KOPT-K1 (cell line): ENCODE results near the gene SPO11.
"Not testable (repeated sequence)": the region's sequence is repeated elsewhere in the genome, so short reads cannot be mapped to it uniquely, and the experiment has no call there.

ENCODE experiments used
- H3K27ac ChIP-seq: fragments of 200-600 bp; sonication (generic); 2 replicates; pipeline ENCODE4 v1.5.1; 2016; ENCODE audit warnings: antibody characterized with exemption, mild to moderate bottlenecking, low read depth, low read length; ENCODE audit not compliant: poor library complexity, severe bottlenecking
- H3K36me3 ChIP-seq: fragments of 200-600 bp; sonication (generic); 2 replicates; pipeline ENCODE4 v1.5.1; 2017; ENCODE audit warnings: antibody characterized with exemption, mild to moderate bottlenecking, low read length, moderate library complexity; ENCODE audit not compliant: insufficient read depth
- H3K9me3 ChIP-seq: fragments of 200-600 bp; sonication (generic); 2 replicates; pipeline ENCODE4 v1.5.1; 2017; ENCODE audit warnings: antibody characterized with exemption, low read length, mild to moderate bottlenecking; ENCODE audit not compliant: insufficient read depth, poor library complexity, severe bottlenecking

Gene SPO11

GRCh38 chr20:57347393-57347792, 17.8 kb downstream of the SPO11 start:
- Histone ChIP-seq H3K9me3 (no peaks in the 10 kb centered on the region), H3K36me3 (no peaks in the 10 kb centered on the region; the same call in 1 of the 2 replicates), H3K27ac (no peak overlapping the region)

- H3K27ac ChIP-seq, H3K36me3 ChIP-seq, H3K9me3 ChIP-seq: not testable (repeated sequence)
These were observed 18.8 kb downstream of the SPO11 start for GRCh38 chr20:57348200-57348921.

- not testable (repeated sequence) for H3K36me3 ChIP-seq, H3K27ac ChIP-seq, H3K9me3 ChIP-seq
These were observed 19.4 kb downstream of the SPO11 start for GRCh38 chr20:57348922-57349574.

DNA sequence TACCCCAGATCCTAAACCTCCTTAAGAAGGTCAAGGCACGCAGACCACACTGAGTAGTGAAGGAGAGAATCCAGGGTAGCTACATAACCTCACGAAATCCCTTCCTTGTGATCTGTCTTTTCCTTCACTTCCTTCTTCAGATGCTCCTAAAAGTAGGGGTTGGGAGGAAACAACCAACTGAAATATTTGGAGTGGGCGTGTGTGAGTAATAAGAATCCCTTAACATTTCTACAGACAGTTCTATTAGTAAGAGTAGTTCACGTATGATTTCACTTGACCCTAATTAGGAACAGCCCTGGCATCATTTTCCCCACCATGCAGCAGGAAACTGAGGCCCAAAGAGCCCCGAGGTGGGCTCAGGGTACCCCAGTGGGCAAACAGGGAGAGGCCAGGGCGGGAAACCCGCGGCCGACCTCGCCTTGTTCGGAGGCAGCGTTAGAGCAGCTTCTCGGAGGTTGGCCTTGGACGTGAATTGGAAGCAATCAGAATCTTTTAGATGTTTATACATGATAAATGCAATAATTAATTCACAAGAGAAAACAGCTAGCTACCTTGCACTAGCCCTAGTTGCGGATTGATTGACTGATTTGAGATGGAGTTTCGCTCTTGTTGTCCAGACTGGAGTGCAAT, 20.6 kb downstream of the SPO11 start:
- Histone ChIP-seq H3K36me3 (no peaks in the 10 kb centered on the region; the same call in none of the 2 replicates), H3K27ac (no peak overlapping the region)

DNA sequence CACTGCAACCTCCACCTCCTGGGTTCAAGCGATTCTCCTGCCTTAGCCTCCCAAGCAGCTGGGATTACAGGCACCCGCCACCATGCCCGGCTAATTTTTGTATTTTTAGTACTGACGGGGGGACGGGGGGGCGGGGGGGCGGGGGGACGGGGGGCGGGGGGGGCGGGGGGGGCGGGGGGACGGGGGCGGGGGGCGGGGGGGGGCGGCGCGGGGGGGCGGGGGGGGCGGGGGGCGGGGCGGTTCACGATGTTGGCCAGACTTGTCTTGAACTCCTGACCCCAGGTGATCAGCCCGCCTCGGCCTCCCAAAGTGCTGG, 21.1 kb downstream of the SPO11 start:
- H3K9me3 ChIP-seq, H3K36me3 ChIP-seq: not testable (repeated sequence)
- H3K27ac ChIP-seq = peak overlapping the region; percentile 83

More for the DNA sequence above, 20.6 kb downstream of the SPO11 start:
- H3K9me3 ChIP-seq = no peaks in the 10 kb centered on the region

DNA sequence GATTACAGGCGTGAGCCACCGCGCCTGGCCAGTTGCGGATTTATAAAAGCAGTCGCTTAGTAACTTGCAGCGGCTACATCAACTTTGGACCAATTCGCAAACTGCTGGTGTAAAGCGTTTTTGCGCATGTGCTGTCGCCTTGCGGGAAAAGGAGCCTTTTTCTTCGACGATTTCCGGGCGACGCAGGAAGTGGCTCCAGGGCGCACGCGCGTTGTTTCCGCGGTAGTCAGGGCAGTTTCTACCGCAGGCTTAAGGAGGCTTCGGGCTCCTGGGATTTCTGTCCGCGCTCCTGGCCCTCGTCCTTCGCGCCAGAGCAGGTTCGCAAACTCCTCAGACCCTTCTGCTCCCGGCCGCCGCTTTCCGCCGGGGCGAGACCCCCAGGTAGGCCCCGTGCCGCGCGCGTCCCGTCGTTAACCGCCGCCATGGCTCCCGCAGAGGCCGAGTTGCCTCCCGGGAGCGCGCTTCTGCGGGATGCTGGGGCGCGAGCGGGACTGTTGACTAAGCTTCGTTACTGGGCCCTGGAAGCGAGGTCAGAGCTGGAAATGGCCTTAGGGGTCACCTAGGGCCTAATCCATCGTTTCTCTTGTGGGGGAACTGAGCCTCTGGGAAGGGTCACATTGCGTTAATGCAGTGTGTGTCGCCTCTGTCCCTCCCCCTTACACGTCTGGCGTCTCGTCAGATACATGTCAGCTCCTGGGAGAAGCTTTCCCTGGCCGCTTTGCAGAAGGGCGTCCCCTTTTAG, 21.6 kb downstream of the SPO11 start, which contains the start of gene RAE1:
TSS of gene RAE1 (plus strand) at position 214 of the 742 bp plus-strand sequence. CDS start 2,784 bp downstream, outside the sequence.
- peak within 1 kb of the TSS; percentile 83 for H3K27ac ChIP-seq
- no peaks in the 10 kb centered on the region; the same call in none of the 2 replicates for H3K36me3 ChIP-seq
- H3K9me3 ChIP-seq = no peaks in the 10 kb centered on the region

DNA sequence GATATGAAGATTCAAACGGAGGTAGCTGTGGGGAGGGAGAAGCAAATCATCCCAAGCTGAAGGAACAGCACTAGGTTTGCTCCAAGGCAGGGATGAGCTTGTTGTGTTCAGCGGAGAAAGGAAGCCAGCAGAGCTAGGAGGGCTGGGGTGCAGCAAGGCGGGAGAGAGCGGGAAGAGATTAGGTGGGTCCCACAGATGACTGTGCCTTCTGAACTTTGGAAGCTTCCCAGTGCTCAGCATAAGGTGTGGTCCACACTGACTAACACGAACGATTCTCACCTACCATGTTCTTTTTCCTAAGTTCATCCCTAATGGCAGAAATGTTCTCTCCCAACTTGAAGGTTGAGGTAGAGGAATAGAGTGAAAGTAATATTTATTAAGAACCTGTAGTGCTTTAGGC, 22.7 kb downstream of the SPO11 start:
- Histone ChIP-seq H3K9me3 (no peaks in the 10 kb centered on the region), H3K27ac (peak overlapping the region; percentile 83), H3K36me3 (no peaks in the 10 kb centered on the region; the same call in none of the 2 replicates)

DNA sequence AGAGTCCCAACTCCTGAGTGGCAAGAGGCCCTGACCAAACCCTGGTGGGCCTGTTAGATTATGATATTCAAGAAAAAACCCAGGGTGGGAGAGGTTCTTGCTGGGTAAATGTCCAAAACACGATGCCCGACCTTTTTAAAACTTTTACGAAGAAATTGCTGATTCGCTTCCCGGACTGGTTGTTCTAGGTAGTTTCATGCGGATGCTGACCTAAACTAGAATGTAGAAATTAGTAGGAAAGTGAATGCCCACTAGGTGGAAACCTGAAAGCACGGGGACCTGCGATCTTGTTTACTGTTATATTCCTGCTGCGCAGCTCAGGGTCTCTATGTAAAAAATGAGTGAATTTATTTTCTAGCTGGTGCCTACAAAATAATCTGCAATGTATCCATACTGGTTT, 23.7 kb downstream of the SPO11 start:
- Histone ChIP-seq H3K9me3 (no peaks in the 10 kb centered on the region), H3K27ac (no peak overlapping the region), H3K36me3 (no peaks in the 10 kb centered on the region; the same call in none of the 2 replicates)

DNA sequence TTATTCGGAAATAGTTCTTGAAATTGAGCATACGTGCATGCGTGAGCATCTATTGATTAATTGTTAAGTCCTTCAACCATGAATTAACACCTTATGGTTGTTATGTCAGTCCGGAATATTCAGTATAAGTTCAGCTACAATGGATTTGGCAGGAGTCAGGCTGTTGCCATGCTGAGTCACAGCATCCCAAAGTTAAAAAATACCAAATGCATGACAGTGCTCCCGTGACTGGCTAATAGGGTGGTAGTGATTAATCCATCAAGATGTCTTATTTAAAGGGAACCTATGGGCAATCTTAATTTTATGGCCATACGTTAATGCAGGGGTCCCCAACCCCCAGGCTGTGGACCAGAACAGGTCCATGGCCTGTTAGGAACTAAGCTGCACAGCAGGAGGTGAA, 31.9 kb downstream of the SPO11 start:
- Histone ChIP-seq H3K9me3 (no peaks in the 10 kb centered on the region), H3K36me3 (peaks cover 16% of the 10 kb centered on the region), H3K27ac (no peak overlapping the region)

DNA sequence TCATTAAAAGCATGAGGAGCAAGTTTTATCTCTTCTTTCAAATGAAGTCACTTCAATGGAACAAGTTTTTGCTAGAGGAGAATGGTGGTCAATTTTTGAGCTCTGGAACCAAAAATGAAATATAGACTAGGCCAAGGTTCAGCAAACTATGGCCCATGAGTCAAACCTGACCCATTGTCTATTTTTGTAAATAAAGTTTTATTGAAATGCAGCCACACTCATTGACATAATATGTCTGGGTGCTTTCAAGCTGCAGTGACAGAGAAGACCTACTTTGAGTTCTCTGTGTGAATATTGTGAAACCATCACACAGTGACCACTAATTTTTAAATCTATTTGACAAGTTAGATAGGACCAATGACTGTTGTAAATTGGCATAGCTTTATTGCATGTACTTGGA, 34.8 kb downstream of the SPO11 start:
- Histone ChIP-seq H3K27ac (no peak overlapping the region), H3K9me3 (no peaks in the 10 kb centered on the region), H3K36me3 (peaks cover 45% of the 10 kb centered on the region)

DNA sequence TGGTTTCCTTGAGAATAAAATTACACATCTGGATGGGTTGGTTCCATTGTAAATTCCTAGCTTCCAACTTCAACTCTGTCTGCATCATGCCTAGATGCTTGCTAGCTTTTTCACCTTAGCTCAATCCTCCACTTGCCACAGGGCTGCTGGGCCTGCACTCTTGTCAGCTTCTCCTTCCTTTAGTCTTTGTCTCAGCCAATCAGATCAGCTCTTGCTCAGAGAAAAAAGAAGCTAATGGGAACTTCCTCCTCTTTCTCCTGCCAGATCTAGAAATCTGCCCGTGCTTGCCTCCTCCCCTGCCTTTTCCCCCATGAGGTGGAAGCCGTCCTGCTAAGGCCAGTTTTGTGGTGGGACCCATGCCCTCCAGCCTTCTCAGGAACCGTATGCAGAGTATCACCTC, 40.0 kb downstream of the SPO11 start:
- H3K9me3 ChIP-seq = no peaks in the 10 kb centered on the region
- no peak overlapping the region for H3K27ac ChIP-seq
- H3K36me3 ChIP-seq = peaks cover 97% of the 10 kb centered on the region

- no peaks in the 10 kb centered on the region for H3K9me3 ChIP-seq
- H3K27ac ChIP-seq = no peak overlapping the region
- H3K36me3 ChIP-seq = peaks cover 100% of the 10 kb centered on the region
These were observed 40.7 kb downstream of the SPO11 start for GRCh38 chr20:57370316-57370715.

DNA sequence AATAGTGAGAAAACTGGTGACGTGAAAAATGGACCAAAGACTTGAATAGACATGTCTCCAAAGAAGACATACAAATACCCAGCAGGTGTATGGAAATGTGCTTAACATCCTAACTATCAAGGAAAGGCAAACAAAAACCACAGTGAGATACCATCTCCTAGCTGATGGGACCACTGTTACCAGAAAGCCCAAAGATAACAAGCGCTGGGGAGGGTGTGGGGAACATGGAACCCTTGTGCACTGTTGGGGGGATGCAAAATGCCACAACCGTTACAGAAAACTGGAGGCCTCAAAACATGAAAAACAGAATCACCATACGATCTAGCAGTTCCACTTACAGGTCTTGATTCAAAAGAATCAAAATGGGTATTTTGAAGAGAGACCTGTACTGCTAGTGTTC, 41.8 kb downstream of the SPO11 start:
- no peak overlapping the region for H3K27ac ChIP-seq
- peaks cover 100% of the 10 kb centered on the region for H3K36me3 ChIP-seq
- no peaks in the 10 kb centered on the region for H3K9me3 ChIP-seq

GRCh38 chr20:57372157-57372556, 42.6 kb downstream of the SPO11 start:
- peaks cover 100% of the 10 kb centered on the region for H3K36me3 ChIP-seq
- no peak overlapping the region for H3K27ac ChIP-seq
- no peaks in the 10 kb centered on the region for H3K9me3 ChIP-seq
